Endothelial cell of coronary artery (primary cell): ENCODE data around the gene NDUFB4. TPM values are rescaled to one million over a fixed set of nuclear protein-coding genes. Genes with fewer than 3 reads are reported as not detected.

Experiments used
- total RNA-seq: library from RNA; depleted of rRNA; stranded (reverse); fragments of >200 nt; gene quantifications from 2 replicates; pipeline ENCODE4 v1.2.3, GENCODE V29; 2014

Gene NDUFB4
- total RNA-seq: 27.7 and 39.7 TPM in 2 replicates

DNA sequence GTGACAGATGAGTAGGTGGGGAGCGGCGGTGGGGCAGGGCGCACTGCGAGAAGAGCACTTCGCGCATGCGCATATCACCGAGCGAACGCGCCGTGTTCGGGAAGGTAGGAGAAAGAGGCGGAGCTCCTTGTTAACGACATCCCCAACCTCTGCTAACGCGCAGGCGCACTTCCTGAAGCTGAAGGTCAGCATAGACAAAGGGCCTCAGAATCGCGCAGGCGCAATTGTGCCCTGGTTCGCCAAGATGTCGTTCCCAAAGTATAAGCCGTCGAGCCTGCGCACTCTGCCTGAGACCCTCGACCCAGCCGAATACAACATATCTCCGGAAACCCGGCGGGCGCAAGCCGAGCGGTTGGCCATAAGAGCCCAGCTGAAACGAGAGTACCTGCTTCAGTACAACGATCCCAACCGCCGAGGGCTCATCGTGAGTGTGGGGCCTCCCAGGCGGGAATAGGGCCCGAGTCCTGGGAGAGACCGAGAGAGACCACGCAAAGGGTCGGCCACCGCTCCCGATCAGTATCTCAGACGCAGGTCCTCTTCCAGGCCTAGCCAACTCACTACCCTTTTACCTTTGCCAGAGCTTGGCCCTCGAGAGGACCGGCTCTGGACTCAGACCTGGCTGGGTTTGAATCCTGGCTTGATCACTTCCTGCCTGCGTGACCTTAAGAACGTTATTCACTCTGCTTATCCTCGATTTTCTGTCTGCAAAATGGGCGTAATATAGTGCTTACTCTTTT, at the start of gene NDUFB4:
NDUFB4 (plus strand) TSS at position 221 of the 737 bp plus-strand sequence; CDS start at position 245, 24 bp downstream.

Other genes starting within 250 kb of the NDUFB4 start
- 11.2 TPM in 2 replicates for gene LRRC58, start 247.0 kb upstream of the NDUFB4 start, total RNA-seq
- gene FSTL1, start 145.3 kb upstream of the NDUFB4 start, total RNA-seq: 415 and 542 TPM in 2 replicates
- 0.27 TPM in 1 of 2 replicates, not detected in the other for gene HGD, start 85.9 kb downstream of the NDUFB4 start, total RNA-seq
- gene RABL3, start 146.2 kb downstream of the NDUFB4 start, total RNA-seq: 6.4 and 11.7 TPM in 2 replicates
- 21.7 and 30.8 TPM in 2 replicates for gene GTF2E1, start 146.4 kb downstream of the NDUFB4 start, total RNA-seq